ENCODE measurements around the gene LDB2.

Gene LDB2

GRCh38 chr4:16627999-16628398, 270.4 kb downstream of the LDB2 start:
- no peaks in the 10 kb centered on the region for H3K4me1 ChIP-seq (ENCODE audit: insufficient read depth, low read length, poor library complexity, severe bottlenecking)
- no peak for TF ChIP-seq EZH2phosphoT487 (IDR thresholded peaks at IDR 0.05; ENCODE audit: borderline replicate concordance)
- H4K20me1 ChIP-seq (ENCODE audit: insufficient read depth, low read length, poor library complexity, severe bottlenecking) = no peaks in the 10 kb centered on the region
- no peaks in the 10 kb centered on the region for H3K36me3 ChIP-seq (ENCODE audit: insufficient read depth, low read length)
- H2AFZ ChIP-seq (ENCODE audit: low read length) = no peak overlapping the region
- no peaks in the 10 kb centered on the region for H3K9me2 ChIP-seq (replicated peaks; ENCODE audit: low read depth, low read length)
- H3F3A ChIP-seq (ENCODE audit: low read depth) = no peaks in the 10 kb centered on the region
- H3K9me3 ChIP-seq (ENCODE audit: insufficient read depth, low read depth, low read length) = no peaks in the 10 kb centered on the region
- no peak overlapping the region for H3K4me2 ChIP-seq (ENCODE audit: low read depth, low read length, poor library complexity, severe bottlenecking)
- H3K27me3 ChIP-seq (ENCODE audit: insufficient read depth, low read length, poor library complexity, severe bottlenecking) = no peaks in the 10 kb centered on the region
- no peaks in the 10 kb centered on the region for H3K79me2 ChIP-seq (ENCODE audit: insufficient read depth, low read length)
- H3K4me3 ChIP-seq (ENCODE audit: low read length, poor library complexity, severe bottlenecking) = no peak overlapping the region
- H3K9ac ChIP-seq (ENCODE audit: low read depth, low read length, poor library complexity, severe bottlenecking) = no peak overlapping the region

DNA sequence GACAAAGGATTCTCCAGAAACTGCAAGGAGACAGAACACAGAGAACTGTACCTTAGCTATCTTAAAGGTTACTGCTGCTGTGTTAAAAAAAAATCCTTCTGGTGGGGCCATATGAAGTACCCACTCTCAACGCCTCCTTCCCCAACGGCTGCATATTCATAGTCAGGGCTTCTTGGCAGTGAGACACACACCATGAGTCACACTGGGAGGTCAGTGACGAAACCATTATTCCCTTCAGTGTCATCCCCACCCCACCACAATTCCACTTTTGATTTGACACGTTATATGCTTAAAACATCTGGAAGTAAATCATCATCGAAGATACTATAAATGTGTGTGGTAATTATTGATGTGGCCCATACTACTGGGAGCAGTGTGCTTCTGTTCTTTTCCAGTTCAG, 271.5 kb downstream of the LDB2 start:
- Histone ChIP-seq H3F3A (ENCODE audit: low read depth) (no peaks in the 10 kb centered on the region), H3K4me1 (ENCODE audit: insufficient read depth, low read length, poor library complexity, severe bottlenecking) (no peaks in the 10 kb centered on the region), H3K4me2 (ENCODE audit: low read depth, low read length, poor library complexity, severe bottlenecking) (no peak overlapping the region), H3K9me2 (replicated peaks; ENCODE audit: low read depth, low read length) (no peaks in the 10 kb centered on the region), H3K36me3 (ENCODE audit: insufficient read depth, low read length) (no peaks in the 10 kb centered on the region), H3K27me3 (ENCODE audit: insufficient read depth, low read length, poor library complexity, severe bottlenecking) (no peaks in the 10 kb centered on the region), H3K4me3 (ENCODE audit: low read length, poor library complexity, severe bottlenecking) (no peak overlapping the region), H3K9me3 (ENCODE audit: insufficient read depth, low read depth, low read length) (no peaks in the 10 kb centered on the region), H4K20me1 (ENCODE audit: insufficient read depth, low read length, poor library complexity, severe bottlenecking) (no peaks in the 10 kb centered on the region), H2AFZ (ENCODE audit: low read length) (no peak overlapping the region), H3K9ac (ENCODE audit: low read depth, low read length, poor library complexity, severe bottlenecking) (no peak overlapping the region), H3K79me2 (ENCODE audit: insufficient read depth, low read length) (no peaks in the 10 kb centered on the region)
- no peak for TF ChIP-seq EZH2phosphoT487 (IDR thresholded peaks at IDR 0.05; ENCODE audit: borderline replicate concordance)
- TF ChIP-seq, protein P1, sequence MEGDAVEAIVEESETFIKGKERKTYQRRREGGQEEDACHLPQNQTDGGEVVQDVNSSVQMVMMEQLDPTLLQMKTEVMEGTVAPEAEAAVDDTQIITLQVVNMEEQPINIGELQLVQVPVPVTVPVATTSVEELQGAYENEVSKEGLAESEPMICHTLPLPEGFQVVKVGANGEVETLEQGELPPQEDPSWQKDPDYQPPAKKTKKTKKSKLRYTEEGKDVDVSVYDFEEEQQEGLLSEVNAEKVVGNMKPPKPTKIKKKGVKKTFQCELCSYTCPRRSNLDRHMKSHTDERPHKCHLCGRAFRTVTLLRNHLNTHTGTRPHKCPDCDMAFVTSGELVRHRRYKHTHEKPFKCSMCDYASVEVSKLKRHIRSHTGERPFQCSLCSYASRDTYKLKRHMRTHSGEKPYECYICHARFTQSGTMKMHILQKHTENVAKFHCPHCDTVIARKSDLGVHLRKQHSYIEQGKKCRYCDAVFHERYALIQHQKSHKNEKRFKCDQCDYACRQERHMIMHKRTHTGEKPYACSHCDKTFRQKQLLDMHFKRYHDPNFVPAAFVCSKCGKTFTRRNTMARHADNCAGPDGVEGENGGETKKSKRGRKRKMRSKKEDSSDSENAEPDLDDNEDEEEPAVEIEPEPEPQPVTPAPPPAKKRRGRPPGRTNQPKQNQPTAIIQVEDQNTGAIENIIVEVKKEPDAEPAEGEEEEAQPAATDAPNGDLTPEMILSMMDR (conservative IDR thresholded peaks at IDR 0.05; ENCODE audit: low read length) = no peak

DNA sequence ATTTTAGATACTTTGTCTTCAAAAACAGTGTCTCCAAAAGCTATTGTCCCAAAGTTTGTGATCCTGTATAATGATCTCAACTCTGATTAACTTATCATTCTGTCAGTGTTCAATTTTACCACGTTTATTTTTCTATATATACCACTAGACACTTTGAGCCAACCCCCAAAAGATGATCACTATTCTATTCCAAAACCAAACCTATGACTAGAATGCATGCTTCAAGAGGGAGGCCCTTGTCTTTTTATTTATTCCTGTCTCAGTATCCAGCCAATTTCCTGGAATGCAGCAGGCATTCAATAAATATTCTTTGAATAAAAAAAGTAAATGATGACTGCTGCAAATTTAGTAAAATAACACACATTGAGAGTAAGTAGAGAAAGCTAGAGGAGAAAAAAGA, 275.6 kb downstream of the LDB2 start:
- Histone ChIP-seq H3K36me3 (ENCODE audit: insufficient read depth, low read length) (no peaks in the 10 kb centered on the region), H4K20me1 (ENCODE audit: insufficient read depth, low read length, poor library complexity, severe bottlenecking) (no peaks in the 10 kb centered on the region), H3K79me2 (ENCODE audit: insufficient read depth, low read length) (no peaks in the 10 kb centered on the region), H3F3A (ENCODE audit: low read depth) (no peaks in the 10 kb centered on the region), H3K9me3 (ENCODE audit: insufficient read depth, low read depth, low read length) (no peaks in the 10 kb centered on the region), H2AFZ (ENCODE audit: low read length) (no peak overlapping the region), H3K4me3 (ENCODE audit: low read length, poor library complexity, severe bottlenecking) (no peak overlapping the region), H3K9me2 (replicated peaks; ENCODE audit: low read depth, low read length) (no peaks in the 10 kb centered on the region), H3K4me1 (ENCODE audit: insufficient read depth, low read length, poor library complexity, severe bottlenecking) (no peaks in the 10 kb centered on the region), H3K4me2 (ENCODE audit: low read depth, low read length, poor library complexity, severe bottlenecking) (no peak overlapping the region), H3K27me3 (ENCODE audit: insufficient read depth, low read length, poor library complexity, severe bottlenecking) (no peaks in the 10 kb centered on the region), H3K9ac (ENCODE audit: low read depth, low read length, poor library complexity, severe bottlenecking) (no peak overlapping the region)
- TF ChIP-seq, protein P1 (conservative IDR thresholded peaks at IDR 0.05; ENCODE audit: low read length) = no peak
- TF ChIP-seq EZH2phosphoT487 (IDR thresholded peaks at IDR 0.05; ENCODE audit: borderline replicate concordance) = no peak

DNA sequence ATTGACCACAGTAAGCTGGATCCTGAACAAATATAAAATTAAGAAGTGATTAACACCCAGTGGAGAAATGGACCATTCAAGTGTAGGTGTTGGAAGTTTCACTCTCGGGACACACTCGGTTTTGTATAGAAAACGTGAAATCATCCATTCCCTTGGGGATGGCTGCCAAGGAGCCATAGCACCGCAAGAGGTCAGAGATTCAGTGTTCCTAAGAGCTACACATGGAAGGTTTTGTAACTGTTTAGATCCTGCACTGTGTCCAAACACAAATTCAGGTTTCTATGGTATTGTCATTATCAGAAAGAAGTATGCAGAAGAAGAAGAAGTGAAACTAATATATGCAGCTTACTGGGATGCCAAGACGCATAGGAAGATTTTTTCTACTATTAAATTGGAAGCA, 281.0 kb downstream of the LDB2 start:
- Histone ChIP-seq H3K4me1 (ENCODE audit: insufficient read depth, low read length, poor library complexity, severe bottlenecking) (no peaks in the 10 kb centered on the region), H3K9me3 (ENCODE audit: insufficient read depth, low read depth, low read length) (no peaks in the 10 kb centered on the region), H3K9me2 (replicated peaks; ENCODE audit: low read depth, low read length) (no peaks in the 10 kb centered on the region), H3K36me3 (ENCODE audit: insufficient read depth, low read length) (no peaks in the 10 kb centered on the region), H2AFZ (ENCODE audit: low read length) (no peak overlapping the region), H3F3A (ENCODE audit: low read depth) (no peaks in the 10 kb centered on the region), H3K4me3 (ENCODE audit: low read length, poor library complexity, severe bottlenecking) (no peak overlapping the region), H3K9ac (ENCODE audit: low read depth, low read length, poor library complexity, severe bottlenecking) (no peak overlapping the region), H4K20me1 (ENCODE audit: insufficient read depth, low read length, poor library complexity, severe bottlenecking) (no peaks in the 10 kb centered on the region), H3K27me3 (ENCODE audit: insufficient read depth, low read length, poor library complexity, severe bottlenecking) (no peaks in the 10 kb centered on the region), H3K79me2 (ENCODE audit: insufficient read depth, low read length) (no peaks in the 10 kb centered on the region), H3K4me2 (ENCODE audit: low read depth, low read length, poor library complexity, severe bottlenecking) (no peak overlapping the region)
- TF ChIP-seq, protein P1 (conservative IDR thresholded peaks at IDR 0.05; ENCODE audit: low read length) = no peak
- no peak for TF ChIP-seq EZH2phosphoT487 (IDR thresholded peaks at IDR 0.05; ENCODE audit: borderline replicate concordance)

Data from Loucy (cell line).